OCI-LY3 (cell line): ENCODE results near the gene TUBA4A.
A peak's percentile ranks its signal among the peaks of the same experiment; 100 is the strongest.

Experiments used
- H2AFZ ChIP-seq: fragments of 200-600, 300-600 bp; shearing (Covaris generic); 2 replicates; pipeline ENCODE4 v1.6.0; 2014; ENCODE audit warnings: antibody characterized with exemption, low read depth, low read length
- H3K27ac ChIP-seq: fragments of 200-600, 300-600 bp; sonication (generic); 2 replicates; pipeline ENCODE4 v1.5.1; 2014; ENCODE audit warnings: mild to moderate bottlenecking, low read length, moderate library complexity, mixed read lengths
- H3K27me3 ChIP-seq: fragments of 200-600, 300-600 bp; sonication (generic); 2 replicates; pipeline ENCODE4 v1.6.1; 2014; ENCODE audit warnings: low read depth, low read length, mixed read lengths
- H3K36me3 ChIP-seq: fragments of 200-600, 300-600 bp; sonication (generic); replicated peaks from 2 replicates; pipeline ENCODE3; 2014; ENCODE audit warnings: low read depth, low read length, mixed read lengths
- H3K4me1 ChIP-seq: fragments of 300-600, 200-600 bp; sonication (generic); 2 replicates; pipeline ENCODE4 v1.6.1; 2014; ENCODE audit warnings: low read length, mixed read lengths
- H3K4me2 ChIP-seq: fragments of 200-600, 300-600 bp; sonication (generic); 2 replicates; pipeline ENCODE4 v1.6.1; 2014; ENCODE audit warnings: low read length, mixed read lengths
- H3K4me3 ChIP-seq: fragments of 300-600, 200-600 bp; sonication (generic); 2 replicates; pipeline ENCODE4 v1.5.1; 2014; ENCODE audit warnings: antibody characterized with exemption, mild to moderate bottlenecking, low read length, moderate library complexity
- H3K79me2 ChIP-seq: fragments of 300-600, 200-600 bp; shearing (Covaris generic); 2 replicates; pipeline ENCODE4 v1.6.1; 2014; ENCODE audit warnings: mild to moderate bottlenecking, low read length, mixed read lengths
- H3K9ac ChIP-seq: fragments of 300-600, 200-600 bp; shearing (Covaris generic); 2 replicates; pipeline ENCODE4 v1.6.0; 2014; ENCODE audit warnings: mild to moderate bottlenecking, low read length, moderate library complexity
- H3K9me3 ChIP-seq: fragments of 200-600, 300-600 bp; shearing (Covaris generic); 2 replicates; pipeline ENCODE4 v1.6.1; 2014; ENCODE audit warnings: low read length, mixed read lengths; ENCODE audit not compliant: insufficient read depth
- H4K20me1 ChIP-seq: fragments of 200-600, 300-600 bp; sonication (generic); 2 replicates; pipeline ENCODE4 v1.6.1; 2016; ENCODE audit warnings: low read length, mixed read lengths; ENCODE audit not compliant: insufficient read depth
- CTCF ChIP-seq: fragments of 200-600, 300-600 bp; sonication (generic); IDR thresholded peaks from 2 replicates; pipeline ENCODE4 v1.5.1; 2014; ENCODE audit warnings: antibody characterized with exemption, low read length, low read depth
- EZH2phosphoT487 ChIP-seq: fragments of 200-600 bp; shearing (Covaris generic); IDR thresholded peaks from 2 replicates; pipeline ENCODE4 v1.6.1; 2018; ENCODE audit warnings: antibody characterized with exemption, mixed run types, low read depth

Gene TUBA4A

GRCh38 chr2:219234331-219234730, 19.4 kb downstream of the TUBA4A start:
- peaks cover 14% of the 10 kb centered on the region for H3K79me2 ChIP-seq
- H4K20me1 ChIP-seq, result no peaks in the 10 kb centered on the region
- H2AFZ ChIP-seq, result no peak overlapping the region
- H3K9ac ChIP-seq, result no peak overlapping the region
- H3K4me1 ChIP-seq, result peaks cover 7% of the 10 kb centered on the region
- no peak overlapping the region for H3K4me3 ChIP-seq
- H3K36me3 ChIP-seq, result peaks cover 24% of the 10 kb centered on the region
- H3K4me2 ChIP-seq, result no peak overlapping the region
- H3K9me3 ChIP-seq, result no peaks in the 10 kb centered on the region
- TF ChIP-seq CTCF, result no peak
- TF ChIP-seq EZH2phosphoT487, result no peak
- no peak overlapping the region for H3K27ac ChIP-seq
- no peaks in the 10 kb centered on the region for H3K27me3 ChIP-seq

GRCh38 chr2:219230059-219230540, 23.6 kb downstream of the TUBA4A start:
- no peaks in the 10 kb centered on the region for H4K20me1 ChIP-seq
- peaks cover 31% of the 10 kb centered on the region for H3K79me2 ChIP-seq
- peak overlapping the region; percentile 59 for H3K27ac ChIP-seq
- no peaks in the 10 kb centered on the region for H3K27me3 ChIP-seq
- no peaks in the 10 kb centered on the region for H3K9me3 ChIP-seq
- H3K4me3 ChIP-seq, result peak overlapping the region; percentile 100
- peak overlapping the region; percentile 68 for H3K9ac ChIP-seq
- no peak for TF ChIP-seq EZH2phosphoT487
- no peak for TF ChIP-seq CTCF
- peaks cover 20% of the 10 kb centered on the region for H3K36me3 ChIP-seq
- no peak overlapping the region; the same call in 1 of the 2 replicates for H2AFZ ChIP-seq
- peaks cover 14% of the 10 kb centered on the region for H3K4me1 ChIP-seq
- peak overlapping the region; percentile 80 for H3K4me2 ChIP-seq

GRCh38 chr2:219229305-219230058, 24.2 kb downstream of the TUBA4A start, which contains the start of the genes ANKZF1 and ATG9A:
Gene ANKZF1 (plus strand): TSS chr2:219229806. CDS start chr2:219230258, 452 bp downstream.
Gene ATG9A (minus strand): TSS chr2:219229636. CDS start chr2:219228024, 1,612 bp downstream.
- Histone ChIP-seq H3K4me1 (peaks cover 14% of the 10 kb centered on the region), H3K79me2 (peaks cover 31% of the 10 kb centered on the region), H4K20me1 (no peaks in the 10 kb centered on the region), H3K27me3 (no peaks in the 10 kb centered on the region), H3K9me3 (no peaks in the 10 kb centered on the region), H3K27ac (peak within 1 kb of the TSS; percentile 59), H3K4me3 (peak within 1 kb of the TSS; percentile 100), H3K36me3 (peaks cover 16% of the 10 kb centered on the region), H2AFZ (peak within 1 kb of the TSS; percentile 93; the same call in 1 of the 2 replicates), H3K9ac (peak within 1 kb of the TSS; percentile 87), H3K4me2 (peak within 1 kb of the TSS; percentile 94)
- TF ChIP-seq EZH2phosphoT487, result no peak
- no peak for TF ChIP-seq CTCF

- Histone ChIP-seq H3K9me3 (no peaks in the 10 kb centered on the region), H3K4me3 (peak overlapping the region; percentile 100), H3K36me3 (peaks cover 13% of the 10 kb centered on the region), H4K20me1 (no peaks in the 10 kb centered on the region), H3K9ac (peak overlapping the region; percentile 87), H3K4me1 (peaks cover 14% of the 10 kb centered on the region), H3K79me2 (peaks cover 31% of the 10 kb centered on the region), H3K27ac (peak overlapping the region; percentile 54; the same call in 1 of the 2 replicates), H3K27me3 (no peaks in the 10 kb centered on the region), H3K4me2 (peak overlapping the region; percentile 94), H2AFZ (no peak overlapping the region)
- TF ChIP-seq CTCF (no peak), EZH2phosphoT487 (no peak)
Measured at GRCh38 chr2:219228911-219229304, 24.8 kb downstream of the TUBA4A start.
